Esophagus squamous epithelium (tissue), 4 donors: Measurements from ENCODE around the gene COA7.

ENCODE experiments used
- POLR2A ChIP-seq, 4 donors: fragments of 450-650 bp; IDR thresholded peaks; one replicate each; pipeline ENCODE4 v1.6.1; 2017; ENCODE audit warnings: antibody characterized with exemption in 4 of 4, mild to moderate bottlenecking in 4 of 4, moderate library complexity in 3 of 4
- TF ChIP-seq, protein P1 (sequence below), 6 experiments: fragments of 450-650 bp in 4 of 6; fragments of 200-600 bp in 2 of 6; sonication (generic) in 2 of 6; IDR thresholded peaks; one replicate each; pipeline ENCODE4 v1.5.1; 2016 to 2019; ENCODE audit warnings: antibody characterized with exemption in 6 of 6, mild to moderate bottlenecking in 4 of 6, moderate library complexity in 4 of 6

DNA sequence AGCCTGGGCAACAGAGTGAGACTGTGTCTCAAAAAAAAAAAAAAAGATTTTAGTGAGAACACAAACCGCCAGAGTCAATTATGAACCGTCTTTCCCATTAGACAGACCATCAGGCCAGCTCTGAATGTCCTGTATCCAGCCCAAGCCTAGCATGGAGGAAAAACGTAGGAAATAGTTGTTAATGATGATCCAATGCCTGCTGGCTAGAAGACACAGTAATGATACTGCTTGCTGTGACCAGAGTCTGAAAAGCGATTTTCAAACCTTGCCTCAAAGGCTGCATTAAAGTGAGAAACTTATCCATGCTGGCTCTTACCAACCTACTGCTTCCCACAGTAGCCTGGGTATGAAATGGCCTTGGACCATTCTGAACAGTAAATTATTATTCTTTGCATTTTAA, 17.0 kb downstream of the COA7 start:
- TF ChIP-seq, protein P1, sequence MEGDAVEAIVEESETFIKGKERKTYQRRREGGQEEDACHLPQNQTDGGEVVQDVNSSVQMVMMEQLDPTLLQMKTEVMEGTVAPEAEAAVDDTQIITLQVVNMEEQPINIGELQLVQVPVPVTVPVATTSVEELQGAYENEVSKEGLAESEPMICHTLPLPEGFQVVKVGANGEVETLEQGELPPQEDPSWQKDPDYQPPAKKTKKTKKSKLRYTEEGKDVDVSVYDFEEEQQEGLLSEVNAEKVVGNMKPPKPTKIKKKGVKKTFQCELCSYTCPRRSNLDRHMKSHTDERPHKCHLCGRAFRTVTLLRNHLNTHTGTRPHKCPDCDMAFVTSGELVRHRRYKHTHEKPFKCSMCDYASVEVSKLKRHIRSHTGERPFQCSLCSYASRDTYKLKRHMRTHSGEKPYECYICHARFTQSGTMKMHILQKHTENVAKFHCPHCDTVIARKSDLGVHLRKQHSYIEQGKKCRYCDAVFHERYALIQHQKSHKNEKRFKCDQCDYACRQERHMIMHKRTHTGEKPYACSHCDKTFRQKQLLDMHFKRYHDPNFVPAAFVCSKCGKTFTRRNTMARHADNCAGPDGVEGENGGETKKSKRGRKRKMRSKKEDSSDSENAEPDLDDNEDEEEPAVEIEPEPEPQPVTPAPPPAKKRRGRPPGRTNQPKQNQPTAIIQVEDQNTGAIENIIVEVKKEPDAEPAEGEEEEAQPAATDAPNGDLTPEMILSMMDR (IDR thresholded peaks at IDR 0.05), result no peak
- TF ChIP-seq POLR2A (IDR thresholded peaks at IDR 0.05), result no peak
